Gastrocnemius medialis (tissue), 4 donors: Measurements from ENCODE around the gene GATC.

ENCODE experiments used
- POLR2A ChIP-seq, 2 donors: fragments of 450-650 bp; IDR thresholded peaks; one replicate each; pipeline ENCODE4 v1.6.1; 2017; ENCODE audit warnings: antibody characterized with exemption in 2 of 2, mild to moderate bottlenecking in 2 of 2, moderate library complexity in 2 of 2
- TF ChIP-seq, protein P1 (sequence below), 5 experiments: fragments of 450-650 bp in 3 of 5; fragments of 200-600 bp in 2 of 5; sonication (generic) in 2 of 5; IDR thresholded peaks in 4 of 5; conservative IDR thresholded peaks in 1 of 5; 1 replicate in 4 of 5; 2 replicates in 1 of 5; pipeline ENCODE4 v1.5.1; 2016 to 2019; ENCODE audit warnings: antibody characterized with exemption in 5 of 5, mild to moderate bottlenecking in 3 of 5, moderate library complexity in 3 of 5

DNA sequence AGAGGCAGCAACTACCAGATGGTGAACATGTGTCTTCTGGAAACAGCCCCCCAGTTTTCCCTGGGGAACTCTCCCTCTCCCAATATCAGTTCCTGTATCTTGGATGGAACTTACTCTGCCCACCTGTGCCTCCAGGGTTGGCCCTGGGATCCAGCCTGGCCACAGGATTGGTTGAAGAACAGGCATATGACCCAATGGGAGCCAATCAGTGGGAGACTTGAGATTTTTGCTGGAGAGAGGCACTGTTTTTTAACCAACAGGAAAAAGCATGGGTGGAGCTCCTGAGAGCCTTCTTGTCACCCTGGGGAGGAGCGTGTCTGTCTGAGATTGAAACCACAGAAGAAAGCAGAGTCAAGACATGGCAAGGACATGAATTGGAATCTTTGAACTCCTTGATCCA lies 42.0 kb upstream of the GATC start:
- TF ChIP-seq, protein P1, sequence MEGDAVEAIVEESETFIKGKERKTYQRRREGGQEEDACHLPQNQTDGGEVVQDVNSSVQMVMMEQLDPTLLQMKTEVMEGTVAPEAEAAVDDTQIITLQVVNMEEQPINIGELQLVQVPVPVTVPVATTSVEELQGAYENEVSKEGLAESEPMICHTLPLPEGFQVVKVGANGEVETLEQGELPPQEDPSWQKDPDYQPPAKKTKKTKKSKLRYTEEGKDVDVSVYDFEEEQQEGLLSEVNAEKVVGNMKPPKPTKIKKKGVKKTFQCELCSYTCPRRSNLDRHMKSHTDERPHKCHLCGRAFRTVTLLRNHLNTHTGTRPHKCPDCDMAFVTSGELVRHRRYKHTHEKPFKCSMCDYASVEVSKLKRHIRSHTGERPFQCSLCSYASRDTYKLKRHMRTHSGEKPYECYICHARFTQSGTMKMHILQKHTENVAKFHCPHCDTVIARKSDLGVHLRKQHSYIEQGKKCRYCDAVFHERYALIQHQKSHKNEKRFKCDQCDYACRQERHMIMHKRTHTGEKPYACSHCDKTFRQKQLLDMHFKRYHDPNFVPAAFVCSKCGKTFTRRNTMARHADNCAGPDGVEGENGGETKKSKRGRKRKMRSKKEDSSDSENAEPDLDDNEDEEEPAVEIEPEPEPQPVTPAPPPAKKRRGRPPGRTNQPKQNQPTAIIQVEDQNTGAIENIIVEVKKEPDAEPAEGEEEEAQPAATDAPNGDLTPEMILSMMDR (IDR thresholded peaks at IDR 0.05 in 4 of 5, conservative IDR thresholded peaks at IDR 0.05 in 1 of 5) = no peak
- TF ChIP-seq POLR2A (IDR thresholded peaks at IDR 0.05) = no peak
